ENCODE data around the gene FAM174B. TPM values are rescaled to one million over a fixed set of nuclear protein-coding genes. Genes with fewer than 3 reads are reported as not detected.
A peak's percentile ranks its signal among the peaks of the same experiment; 100 is the strongest.

The FAM174B gene
- total RNA-seq, 1 donor from 2014 or later: 11.0 TPM

DNA sequence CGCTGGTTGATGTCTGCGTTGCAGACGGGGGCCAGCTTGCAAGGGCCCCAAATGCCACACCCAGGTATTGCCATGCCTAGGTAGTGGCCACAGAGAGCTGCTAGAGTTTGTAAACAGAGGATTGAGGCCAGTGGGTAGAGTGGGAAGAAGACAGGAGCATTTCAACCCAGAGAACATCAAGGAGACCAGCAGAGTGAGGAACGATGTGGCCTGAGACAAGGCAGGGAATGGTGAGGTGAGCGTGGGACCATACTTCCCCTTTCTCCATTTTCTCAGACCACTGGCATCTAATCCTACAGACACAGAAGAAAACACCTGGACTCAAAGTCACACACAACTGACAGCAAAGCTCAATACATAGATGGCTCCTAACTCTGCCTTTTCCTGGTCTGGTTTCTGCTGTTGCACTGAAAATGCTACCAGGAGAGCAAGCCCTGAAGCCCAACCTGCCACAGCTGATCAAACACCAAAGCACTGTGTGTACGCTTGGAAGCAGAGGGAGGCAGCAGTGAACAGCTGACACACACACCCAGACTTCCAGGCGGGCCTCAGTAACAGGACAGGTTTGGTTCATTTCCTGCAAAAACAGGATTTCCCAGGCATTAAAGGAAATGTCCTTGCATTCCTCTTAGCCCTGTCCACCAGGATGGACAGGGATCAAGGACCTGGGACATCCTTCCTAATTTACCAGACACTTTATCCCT, 1.6 kb downstream of the FAM174B start:
- TF ChIP-seq, protein P1, sequence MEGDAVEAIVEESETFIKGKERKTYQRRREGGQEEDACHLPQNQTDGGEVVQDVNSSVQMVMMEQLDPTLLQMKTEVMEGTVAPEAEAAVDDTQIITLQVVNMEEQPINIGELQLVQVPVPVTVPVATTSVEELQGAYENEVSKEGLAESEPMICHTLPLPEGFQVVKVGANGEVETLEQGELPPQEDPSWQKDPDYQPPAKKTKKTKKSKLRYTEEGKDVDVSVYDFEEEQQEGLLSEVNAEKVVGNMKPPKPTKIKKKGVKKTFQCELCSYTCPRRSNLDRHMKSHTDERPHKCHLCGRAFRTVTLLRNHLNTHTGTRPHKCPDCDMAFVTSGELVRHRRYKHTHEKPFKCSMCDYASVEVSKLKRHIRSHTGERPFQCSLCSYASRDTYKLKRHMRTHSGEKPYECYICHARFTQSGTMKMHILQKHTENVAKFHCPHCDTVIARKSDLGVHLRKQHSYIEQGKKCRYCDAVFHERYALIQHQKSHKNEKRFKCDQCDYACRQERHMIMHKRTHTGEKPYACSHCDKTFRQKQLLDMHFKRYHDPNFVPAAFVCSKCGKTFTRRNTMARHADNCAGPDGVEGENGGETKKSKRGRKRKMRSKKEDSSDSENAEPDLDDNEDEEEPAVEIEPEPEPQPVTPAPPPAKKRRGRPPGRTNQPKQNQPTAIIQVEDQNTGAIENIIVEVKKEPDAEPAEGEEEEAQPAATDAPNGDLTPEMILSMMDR (IDR thresholded peaks at IDR 0.05): no peak
- peaks cover 5% of the 10 kb centered on the region for H3K36me3 Mint-ChIP-seq (ENCODE audit: unreplicated experiment)
- DNase-seq (ENCODE audit: extremely low spot score, unreplicated experiment): peak; percentile 48
- peak overlapping the region; percentile 74 for H3K4me3 Mint-ChIP-seq (ENCODE audit: unreplicated experiment)
- H3K4me1 Mint-ChIP-seq (ENCODE audit: unreplicated experiment): peaks cover 24% of the 10 kb centered on the region
- H3K27ac Mint-ChIP-seq (ENCODE audit: unreplicated experiment): no peak overlapping the region
- H3K27me3 Mint-ChIP-seq (ENCODE audit: unreplicated experiment): peaks cover 47% of the 10 kb centered on the region
- peaks cover 3% of the 10 kb centered on the region for H3K9me3 Mint-ChIP-seq (ENCODE audit: unreplicated experiment)

DNA sequence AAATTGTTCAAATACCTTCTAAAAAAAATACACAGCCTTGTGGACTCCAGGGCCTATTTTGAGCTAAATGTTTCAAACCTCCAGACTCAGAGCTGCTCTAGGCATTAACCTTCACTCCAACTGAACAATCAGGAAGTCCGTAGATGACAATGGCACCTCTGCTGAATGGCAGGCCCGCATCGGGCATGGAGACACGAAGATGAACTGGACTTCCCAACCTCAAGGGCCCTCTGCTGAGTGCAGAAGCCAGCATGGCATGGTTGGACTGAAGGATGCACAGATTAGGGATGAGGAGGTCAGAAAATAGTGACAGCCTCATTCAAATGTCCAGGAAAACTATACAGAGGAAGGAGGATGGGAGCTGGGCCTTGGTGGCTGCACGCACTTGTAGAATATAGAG, 2.2 kb downstream of the FAM174B start:
- TF ChIP-seq, protein P1 (IDR thresholded peaks at IDR 0.05): no peak
- Mint-ChIP-seq H3K9me3 (ENCODE audit: unreplicated experiment) (peaks cover 3% of the 10 kb centered on the region), H3K36me3 (ENCODE audit: unreplicated experiment) (peaks cover 5% of the 10 kb centered on the region), H3K27ac (ENCODE audit: unreplicated experiment) (no peak overlapping the region), H3K27me3 (ENCODE audit: unreplicated experiment) (peaks cover 43% of the 10 kb centered on the region), H3K4me1 (ENCODE audit: unreplicated experiment) (peaks cover 24% of the 10 kb centered on the region), H3K4me3 (ENCODE audit: unreplicated experiment) (no peak overlapping the region)
- no peak for DNase-seq (ENCODE audit: extremely low spot score, unreplicated experiment)

DNA sequence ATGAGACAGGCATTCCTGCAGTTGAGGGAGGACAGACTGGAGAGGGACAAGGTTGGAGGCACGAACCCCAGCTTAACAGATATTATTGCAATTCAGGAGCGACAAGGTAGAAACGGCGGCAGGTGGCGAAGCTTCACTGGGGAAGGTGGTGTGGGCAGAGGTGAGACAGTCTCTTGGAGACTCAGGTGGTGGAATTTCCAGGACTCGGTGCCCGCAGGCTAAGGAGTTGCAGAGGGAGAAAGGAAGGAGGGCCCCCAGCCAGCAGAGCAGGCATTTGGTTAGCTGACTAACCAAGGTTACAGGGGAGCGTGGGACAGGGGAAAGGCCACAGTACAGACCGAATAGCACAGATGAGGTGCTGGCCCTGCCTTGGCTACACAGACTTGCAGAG, 3.0 kb downstream of the FAM174B start:
- H3K4me1 Mint-ChIP-seq (ENCODE audit: unreplicated experiment): peaks cover 24% of the 10 kb centered on the region
- H3K4me3 Mint-ChIP-seq (ENCODE audit: unreplicated experiment): no peak overlapping the region
- TF ChIP-seq, protein P1 (IDR thresholded peaks at IDR 0.05): no peak
- H3K27ac Mint-ChIP-seq (ENCODE audit: unreplicated experiment): no peak overlapping the region
- peak; percentile 54 for DNase-seq (ENCODE audit: extremely low spot score, unreplicated experiment)
- peaks cover 39% of the 10 kb centered on the region for H3K27me3 Mint-ChIP-seq (ENCODE audit: unreplicated experiment)
- H3K36me3 Mint-ChIP-seq (ENCODE audit: unreplicated experiment): peaks cover 5% of the 10 kb centered on the region
- H3K9me3 Mint-ChIP-seq (ENCODE audit: unreplicated experiment): peaks cover 3% of the 10 kb centered on the region

DNA sequence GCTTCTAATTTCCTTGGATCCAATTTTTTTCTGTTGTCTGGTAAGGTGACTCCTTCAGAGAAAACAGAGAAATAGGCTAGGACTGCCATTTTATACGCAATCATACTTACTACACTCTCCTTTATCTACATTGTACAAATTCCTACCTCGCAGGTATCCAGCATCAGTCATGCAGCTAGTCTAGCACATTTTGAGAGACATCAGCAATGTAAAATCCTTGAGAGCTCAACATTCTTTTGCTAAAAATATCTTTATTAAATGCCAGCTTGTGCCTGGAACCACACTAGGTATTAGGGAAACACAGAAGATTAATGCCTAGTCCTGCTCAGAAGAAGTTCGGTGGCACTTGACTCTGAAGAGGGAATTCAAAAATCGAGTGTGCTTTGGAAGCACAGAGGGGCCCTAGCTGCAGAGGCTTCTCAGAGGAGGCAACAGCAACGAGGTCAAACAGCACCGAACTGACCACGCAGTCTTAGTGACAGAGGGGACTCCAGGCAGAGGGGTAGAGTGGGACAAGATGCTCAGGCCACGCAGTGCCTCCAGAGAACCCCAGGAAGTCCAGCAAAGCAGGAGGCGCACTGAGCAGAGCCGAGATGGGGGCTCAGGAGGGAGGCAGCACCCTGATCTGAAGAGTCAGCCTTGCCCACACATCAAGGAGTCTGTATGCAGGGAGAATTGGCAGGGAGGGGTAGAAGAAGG, 3.5 kb downstream of the FAM174B start:
- peaks cover 38% of the 10 kb centered on the region for H3K27me3 Mint-ChIP-seq (ENCODE audit: unreplicated experiment)
- TF ChIP-seq, protein P1 (IDR thresholded peaks at IDR 0.05): no peak
- H3K27ac Mint-ChIP-seq (ENCODE audit: unreplicated experiment): no peak overlapping the region
- DNase-seq (ENCODE audit: extremely low spot score, unreplicated experiment): peak; percentile 64
- peaks cover 5% of the 10 kb centered on the region for H3K36me3 Mint-ChIP-seq (ENCODE audit: unreplicated experiment)
- H3K4me3 Mint-ChIP-seq (ENCODE audit: unreplicated experiment): no peak overlapping the region
- H3K9me3 Mint-ChIP-seq (ENCODE audit: unreplicated experiment): peaks cover 3% of the 10 kb centered on the region
- H3K4me1 Mint-ChIP-seq (ENCODE audit: unreplicated experiment): peaks cover 24% of the 10 kb centered on the region

DNA sequence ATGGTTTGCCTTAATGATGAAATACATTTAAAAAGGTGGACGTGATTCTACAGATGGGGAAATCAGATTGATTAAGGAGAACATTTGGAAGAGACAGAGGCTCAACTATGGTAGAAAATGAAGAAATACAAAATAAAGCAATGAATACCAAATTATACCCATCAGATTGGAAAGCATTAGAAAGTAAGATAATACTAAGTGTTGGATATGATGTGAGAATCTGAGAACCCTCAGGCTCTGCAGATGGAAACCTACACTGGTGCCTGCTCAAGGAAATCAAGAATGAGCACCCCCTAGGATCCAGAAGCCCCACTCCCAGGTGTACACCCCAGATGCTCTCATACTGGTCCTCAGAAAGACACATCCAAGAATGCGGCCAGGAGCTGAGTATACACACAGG, 4.6 kb downstream of the FAM174B start:
- peaks cover 5% of the 10 kb centered on the region for H3K36me3 Mint-ChIP-seq (ENCODE audit: unreplicated experiment)
- no peak for DNase-seq (ENCODE audit: extremely low spot score, unreplicated experiment)
- H3K9me3 Mint-ChIP-seq (ENCODE audit: unreplicated experiment): peaks cover 3% of the 10 kb centered on the region
- TF ChIP-seq, protein P1 (IDR thresholded peaks at IDR 0.05): no peak
- peaks cover 33% of the 10 kb centered on the region for H3K27me3 Mint-ChIP-seq (ENCODE audit: unreplicated experiment)
- H3K4me3 Mint-ChIP-seq (ENCODE audit: unreplicated experiment): no peak overlapping the region
- H3K27ac Mint-ChIP-seq (ENCODE audit: unreplicated experiment): no peak overlapping the region
- peaks cover 21% of the 10 kb centered on the region for H3K4me1 Mint-ChIP-seq (ENCODE audit: unreplicated experiment)

Data from osteocyte (in vitro differentiated cells).